ENCODE results near the gene LCLAT1. TPM values are rescaled to one million over a fixed set of nuclear protein-coding genes. Genes with fewer than 3 reads are reported as not detected.
A peak's percentile ranks its signal among the peaks of the same experiment; 100 is the strongest.
"Not testable (repeated sequence)": the region's sequence is repeated elsewhere in the genome, so short reads cannot be mapped to it uniquely, and the experiment has no call there.

Gene LCLAT1
- polyA plus RNA-seq, 2 of the 4 experiments (the other 2 are of a cell fraction) = 19.5 to 71.0 TPM

DNA sequence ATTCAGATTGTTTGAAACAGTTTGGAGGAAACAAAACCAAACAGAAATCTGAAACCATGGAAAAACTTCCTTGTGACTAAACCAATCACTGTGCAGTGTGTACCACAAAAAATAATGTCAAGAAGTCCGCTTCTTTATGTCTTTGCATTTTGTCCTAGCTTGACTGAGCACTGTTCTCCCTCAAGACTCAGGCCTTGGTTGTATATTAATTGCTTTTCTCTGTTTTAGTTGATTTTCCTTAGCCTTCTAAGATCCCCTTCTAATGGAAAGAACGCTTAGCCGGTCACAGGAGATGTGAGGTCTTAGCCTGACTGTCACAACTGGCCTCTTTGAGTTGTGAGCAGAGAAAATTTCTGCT, 56.6 kb downstream of the LCLAT1 start (continued):
- TF ChIP-seq HOXB5 (CRISPR knock-in tag; IDR thresholded peaks at IDR 0.05) (no peak), CBX8 (IDR thresholded peaks at IDR 0.05) (no peak), NPAS2 (CRISPR knock-in tag; IDR thresholded peaks at IDR 0.05; ENCODE audit: borderline replicate concordance) (no peak)
- TF ChIP-seq, protein P1, sequence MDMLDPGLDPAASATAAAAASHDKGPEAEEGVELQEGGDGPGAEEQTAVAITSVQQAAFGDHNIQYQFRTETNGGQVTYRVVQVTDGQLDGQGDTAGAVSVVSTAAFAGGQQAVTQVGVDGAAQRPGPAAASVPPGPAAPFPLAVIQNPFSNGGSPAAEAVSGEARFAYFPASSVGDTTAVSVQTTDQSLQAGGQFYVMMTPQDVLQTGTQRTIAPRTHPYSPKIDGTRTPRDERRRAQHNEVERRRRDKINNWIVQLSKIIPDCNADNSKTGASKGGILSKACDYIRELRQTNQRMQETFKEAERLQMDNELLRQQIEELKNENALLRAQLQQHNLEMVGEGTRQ (IDR thresholded peaks at IDR 0.05) = no peak

DNA sequence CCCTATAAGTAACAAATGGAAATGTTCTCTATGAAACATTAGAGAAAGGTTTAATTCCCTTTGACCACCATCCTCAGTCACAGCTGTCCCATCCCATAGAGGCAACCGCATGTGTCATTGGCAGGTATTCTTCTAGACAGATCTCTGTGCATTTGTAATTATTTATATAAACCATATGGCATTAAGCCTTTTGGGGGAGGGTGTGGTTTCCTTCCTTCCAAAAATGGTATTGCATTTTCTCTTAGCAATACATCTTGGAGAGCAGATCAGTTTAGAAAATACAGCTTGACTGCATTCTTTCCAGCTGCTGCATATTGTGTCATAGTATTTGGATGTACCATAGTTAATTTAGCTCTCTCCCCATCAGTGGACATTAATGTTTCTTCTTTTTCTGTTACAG, 57.7 kb downstream of the LCLAT1 start:
- WGBS (ENCODE audit: missing lambda C conversion rate) = 80% methylated on average over 1 of the region's 1 CpG
- DNase-seq (ENCODE audit: low read depth in 1 of 2, low spot score in 1 of 2) (no peak), FAIRE-seq (no peak), ATAC-seq (no peak)
- H3K27ac ChIP-seq = no peak overlapping the region
- ChIA-PET CTCF (interaction anchor here (0.8 to 1.6 kb wide), 5 partner anchors 15 to 264 kb away, joined by 3 read pairs; no protein-coding TSS in a partner anchor), POLR2A (no interaction called here)
- no peak overlapping the region for H3K4me3 ChIP-seq
- H3K9me3 ChIP-seq = peaks cover 26% of the 10 kb centered on the region
- TF ChIP-seq RARB (CRISPR knock-in tag; IDR thresholded peaks at IDR 0.05) = no peak
- TF ChIP-seq EHF (CRISPR knock-in tag; IDR thresholded peaks at IDR 0.05) = no peak
- no peak overlapping the region for H3K4me2 ChIP-seq
- peaks cover 13% of the 10 kb centered on the region for H3K4me1 ChIP-seq

DNA sequence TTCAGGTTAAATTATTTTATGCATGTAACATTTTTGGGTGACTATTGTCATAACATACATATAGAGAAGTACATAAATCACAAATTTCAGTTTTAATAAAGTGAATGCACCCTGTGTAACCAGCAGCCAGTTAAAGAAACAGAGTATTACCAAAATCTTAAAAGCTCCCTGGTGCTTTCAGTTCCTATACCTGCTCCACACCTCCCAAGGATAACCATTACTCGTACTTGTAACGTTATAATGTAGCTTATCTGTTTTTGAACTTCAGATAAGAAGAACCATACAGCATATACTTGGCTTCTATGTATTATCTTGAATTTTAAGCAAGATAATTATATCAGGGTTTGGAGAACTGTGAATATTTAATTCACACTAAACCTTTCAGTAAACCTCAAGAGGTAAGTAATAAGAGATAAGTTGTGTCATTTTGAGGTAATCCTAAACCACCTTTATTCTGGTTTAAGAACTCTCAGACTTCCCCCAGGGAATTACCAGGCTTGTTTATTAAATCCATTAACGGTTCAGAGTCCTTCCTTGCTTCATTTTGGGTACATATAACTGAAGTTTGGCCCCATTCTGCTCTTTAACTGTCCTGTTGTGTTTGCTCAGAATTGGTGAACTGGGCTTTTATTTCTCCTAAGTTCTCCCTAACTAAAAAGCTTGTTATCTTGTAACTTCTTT, 58.6 kb downstream of the LCLAT1 start:
- ChIA-PET CTCF (interaction anchor here (0.6 to 1.6 kb wide), 4 partner anchors 8 to 143 kb away, joined by 3 read pairs; no protein-coding TSS in a partner anchor), POLR2A (no interaction called here)
- peak overlapping the region; percentile 6; the same call in 1 of the 3 replicates for H3K4me2 ChIP-seq
- ATAC-seq (no peak), FAIRE-seq (no peak), DNase-seq (ENCODE audit: low read depth in 1 of 2, low spot score in 1 of 2) (no peak)
- H3K27ac ChIP-seq = no peak overlapping the region
- no peak overlapping the region for H3K4me3 ChIP-seq
- WGBS (ENCODE audit: missing lambda C conversion rate) = 66% methylated on average over 3 of the region's 3 CpGs
- H3K4me1 ChIP-seq = peaks cover 22% of the 10 kb centered on the region
- H3K9me3 ChIP-seq = peaks cover 20% of the 10 kb centered on the region
- TF ChIP-seq HOXB5 (CRISPR knock-in tag; IDR thresholded peaks at IDR 0.05) (no peak), EP300 (IDR thresholded peaks at IDR 0.05) (no peak), PHF8 (IDR thresholded peaks at IDR 0.05; ENCODE audit: borderline replicate concordance, low read depth) (no peak), MAZ (IDR thresholded peaks at IDR 0.05; ENCODE audit: borderline replicate concordance, low read depth, low read length) (no peak), TP53 (CRISPR knock-in tag; IDR thresholded peaks at IDR 0.05) (no peak), BHLHE40 (IDR thresholded peaks at IDR 0.05; ENCODE audit: low read depth, low read length) (no peak)
- TF ChIP-seq, protein P2, sequence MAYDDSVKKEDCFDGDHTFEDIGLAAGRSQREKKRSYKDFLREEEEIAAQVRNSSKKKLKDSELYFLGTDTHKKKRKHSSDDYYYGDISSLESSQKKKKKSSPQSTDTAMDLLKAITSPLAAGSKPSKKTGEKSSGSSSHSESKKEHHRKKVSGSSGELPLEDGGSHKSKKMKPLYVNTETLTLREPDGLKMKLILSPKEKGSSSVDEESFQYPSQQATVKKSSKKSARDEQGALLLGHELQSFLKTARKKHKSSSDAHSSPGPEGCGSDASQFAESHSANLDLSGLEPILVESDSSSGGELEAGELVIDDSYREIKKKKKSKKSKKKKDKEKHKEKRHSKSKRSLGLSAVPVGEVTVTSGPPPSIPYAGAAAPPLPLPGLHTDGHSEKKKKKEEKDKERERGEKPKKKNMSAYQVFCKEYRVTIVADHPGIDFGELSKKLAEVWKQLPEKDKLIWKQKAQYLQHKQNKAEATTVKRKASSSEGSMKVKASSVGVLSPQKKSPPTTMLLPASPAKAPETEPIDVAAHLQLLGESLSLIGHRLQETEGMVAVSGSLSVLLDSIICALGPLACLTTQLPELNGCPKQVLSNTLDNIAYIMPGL (CRISPR knock-in tag; IDR thresholded peaks at IDR 0.05; ENCODE audit: borderline replicate concordance) = no peak

DNA sequence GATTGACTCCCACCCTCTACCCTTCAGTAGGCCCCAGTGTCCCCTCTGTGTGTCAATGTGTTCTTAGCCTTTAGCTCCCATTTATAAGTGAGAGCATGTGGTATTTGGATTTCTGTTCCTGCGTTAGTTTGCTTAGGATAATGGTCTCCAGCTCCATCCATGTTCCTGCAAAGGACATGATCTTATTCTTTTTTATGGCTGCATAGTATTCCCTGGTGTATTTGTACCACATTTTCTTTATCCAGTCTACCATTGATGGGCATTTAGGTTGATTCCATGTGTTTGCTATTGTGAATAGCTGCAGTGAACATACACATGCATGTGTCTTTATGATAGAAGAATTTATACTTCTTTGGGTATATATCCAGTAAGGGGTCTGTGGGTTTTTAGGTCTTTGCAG, 60.4 kb downstream of the LCLAT1 start:
- peaks cover 40% of the 10 kb centered on the region for H3K4me1 ChIP-seq
- peak; percentile 47; the same call in 1 of the 2 replicates for TF ChIP-seq KDM1A (IDR thresholded peaks at IDR 0.05; ENCODE audit: low read depth)
- peaks cover 14% of the 10 kb centered on the region; the same call in 1 of the 3 replicates for H3K9me3 ChIP-seq
- CTCF ChIA-PET = interaction anchor here (1.7 kb wide), 1 partner anchor 200 kb away, joined by 3 read pairs; no protein-coding TSS in a partner anchor
- POLR2A ChIA-PET; FAIRE-seq; H3K27ac ChIP-seq; DNase-seq (ENCODE audit: low read depth in 1 of 2, low spot score in 1 of 2); H3K4me3 ChIP-seq; H3K4me2 ChIP-seq; ATAC-seq: not testable (repeated sequence)
- WGBS (ENCODE audit: missing lambda C conversion rate) = 97% methylated on average over 1 of the region's 1 CpG

DNA sequence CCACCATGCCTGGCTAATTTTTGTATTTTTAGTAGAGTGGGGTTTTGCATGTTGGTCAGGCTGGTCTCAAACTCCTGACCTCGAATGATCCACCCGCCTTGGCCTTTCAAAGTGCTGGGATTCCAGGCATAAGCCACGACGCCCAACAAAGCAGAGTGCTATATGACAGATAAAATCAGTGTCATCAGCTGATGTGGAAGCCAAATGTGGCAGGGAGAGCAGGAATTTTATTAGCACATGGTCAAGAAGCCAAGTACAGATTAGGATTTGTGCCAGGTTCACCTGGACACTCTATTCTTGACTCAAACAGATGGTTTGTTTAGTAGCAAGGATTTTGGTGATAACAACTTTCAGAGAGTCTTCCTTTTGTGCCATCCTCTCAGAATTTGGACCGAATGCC, 62.7 kb downstream of the LCLAT1 start:
- WGBS (ENCODE audit: missing lambda C conversion rate) = 89% methylated on average over 5 of the region's 5 CpGs
- no peak for DNase-seq (ENCODE audit: low read depth in 1 of 2, low spot score in 1 of 2)
- POLR2A ChIA-PET = no interaction called here
- 0 out of 3 replicates have a peak overlapping the region, but pooled peaks have one; percentile 67 for H3K4me2 ChIP-seq
- no peak overlapping the region for H3K4me3 ChIP-seq
- H3K27ac ChIP-seq = peak overlapping the region in 1 of 2 experiments; percentile 70; a peak in 3 of 6 replicates
- peaks cover 14% of the 10 kb centered on the region; the same call in 1 of the 3 replicates for H3K9me3 ChIP-seq
- TF ChIP-seq CHD2 (IDR thresholded peaks at IDR 0.05; ENCODE audit: low read length, partially characterized antibody) = no peak
- peaks cover 57% of the 10 kb centered on the region for H3K4me1 ChIP-seq
- no peak for FAIRE-seq
- CTCF ChIA-PET = interaction anchor here (3.7 kb wide), 1 partner anchor 301 kb away, joined by 13 read pairs; no protein-coding TSS in a partner anchor
- no peak for ATAC-seq
